ENCODE measurements around the gene HEBP1.

HEBP1 gene

DNA sequence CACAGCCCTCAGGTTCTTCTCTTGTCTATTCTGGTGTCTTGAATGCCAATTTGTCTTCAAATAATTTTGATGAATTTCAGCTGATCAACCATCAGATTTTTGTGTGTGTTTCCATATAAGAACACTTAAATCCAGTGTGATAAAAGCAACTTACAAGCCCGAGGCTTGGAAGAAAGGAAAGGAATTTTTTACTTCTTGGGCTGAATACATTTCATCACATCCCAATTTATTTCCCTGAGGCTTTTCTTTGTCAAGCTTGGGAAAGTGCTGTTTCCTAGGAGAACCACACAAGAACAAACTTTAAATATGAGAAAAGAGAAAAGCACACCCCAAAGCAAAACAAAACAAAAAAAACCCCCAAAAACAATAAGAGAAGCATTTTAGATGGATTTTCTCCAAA is 74.7 kb downstream of the HEBP1 start:
- TF ChIP-seq, protein P1, sequence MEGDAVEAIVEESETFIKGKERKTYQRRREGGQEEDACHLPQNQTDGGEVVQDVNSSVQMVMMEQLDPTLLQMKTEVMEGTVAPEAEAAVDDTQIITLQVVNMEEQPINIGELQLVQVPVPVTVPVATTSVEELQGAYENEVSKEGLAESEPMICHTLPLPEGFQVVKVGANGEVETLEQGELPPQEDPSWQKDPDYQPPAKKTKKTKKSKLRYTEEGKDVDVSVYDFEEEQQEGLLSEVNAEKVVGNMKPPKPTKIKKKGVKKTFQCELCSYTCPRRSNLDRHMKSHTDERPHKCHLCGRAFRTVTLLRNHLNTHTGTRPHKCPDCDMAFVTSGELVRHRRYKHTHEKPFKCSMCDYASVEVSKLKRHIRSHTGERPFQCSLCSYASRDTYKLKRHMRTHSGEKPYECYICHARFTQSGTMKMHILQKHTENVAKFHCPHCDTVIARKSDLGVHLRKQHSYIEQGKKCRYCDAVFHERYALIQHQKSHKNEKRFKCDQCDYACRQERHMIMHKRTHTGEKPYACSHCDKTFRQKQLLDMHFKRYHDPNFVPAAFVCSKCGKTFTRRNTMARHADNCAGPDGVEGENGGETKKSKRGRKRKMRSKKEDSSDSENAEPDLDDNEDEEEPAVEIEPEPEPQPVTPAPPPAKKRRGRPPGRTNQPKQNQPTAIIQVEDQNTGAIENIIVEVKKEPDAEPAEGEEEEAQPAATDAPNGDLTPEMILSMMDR (IDR thresholded peaks at IDR 0.05; ENCODE audit: low read depth, low read length, poor library complexity, severe bottlenecking): no peak
- TF ChIP-seq EZH2phosphoT487 (IDR thresholded peaks at IDR 0.05; ENCODE audit: borderline replicate concordance, low read length): no peak
- no peak overlapping the region for H3K4me2 ChIP-seq (ENCODE audit: low read length)
- H3K4me3 ChIP-seq (ENCODE audit: low read length): no peak overlapping the region
- no peaks in the 10 kb centered on the region for H3K36me3 ChIP-seq (ENCODE audit: control insufficient read depth, low read length)
- H4K20me1 ChIP-seq (ENCODE audit: control insufficient read depth, insufficient read depth, low read depth, low read length): no peaks in the 10 kb centered on the region
- H3K79me2 ChIP-seq (ENCODE audit: control insufficient read depth, low read length): no peaks in the 10 kb centered on the region
- H3K27ac ChIP-seq (ENCODE audit: low read depth, low read length): no peak overlapping the region
- H3K4me1 ChIP-seq (ENCODE audit: control insufficient read depth, low read length): no peaks in the 10 kb centered on the region
- peaks cover 2% of the 10 kb centered on the region; the same call in 1 of the 2 replicates for H3K27me3 ChIP-seq (ENCODE audit: control insufficient read depth, low read length)
- H3K9me3 ChIP-seq (ENCODE audit: control insufficient read depth, insufficient read depth, low read length): no peaks in the 10 kb centered on the region
- H3K9me2 ChIP-seq (replicated peaks; ENCODE audit: control insufficient read depth, low read length): no peaks in the 10 kb centered on the region
- no peaks in the 10 kb centered on the region for H3F3A ChIP-seq (ENCODE audit: control insufficient read depth, insufficient read depth)

Measured in DOHH2 (cell line).